Right kidney (tissue), 9 donors: Measurements from ENCODE around the gene NOA1.

Experiments used
- DNase-seq: peaks from one replicate; pipeline ENCODE4 v3.0.0-alpha.2; 2016
- long read RNA-seq, 8 donors: transcript quantifications; one replicate each; lab custom pipeline, GENCODE V29; 2026

Gene NOA1
- long read RNA-seq, donor 1, transcript NOA1-201 (7 exons, 3,415 nt) = major isoform, 15 of 143 reads
- long read RNA-seq, donor 1, partial matches to known transcripts = 128 of 143 reads
- long read RNA-seq, donor 1, other reads (novel, unspliced or antisense) = 0 of 143 reads
- long read RNA-seq, donor 2, transcript NOA1-201 (7 exons, 3,415 nt) = major isoform, 6 of 6 reads
- long read RNA-seq, donor 2, partial matches to known transcripts = 0 of 6 reads
- long read RNA-seq, donor 2, other reads (novel, unspliced or antisense) = 0 of 6 reads
- long read RNA-seq, donor 3, transcript NOA1-201 (7 exons, 3,415 nt) = major isoform, 6 of 6 reads
- long read RNA-seq, donor 3, partial matches to known transcripts = 0 of 6 reads
- long read RNA-seq, donor 3, other reads (novel, unspliced or antisense) = 0 of 6 reads
- long read RNA-seq, donor 4, transcript NOA1-201 (7 exons, 3,415 nt) = major isoform, 12 of 147 reads
- long read RNA-seq, donor 4, partial matches to known transcripts = 135 of 147 reads
- long read RNA-seq, donor 4, other reads (novel, unspliced or antisense) = 0 of 147 reads
- long read RNA-seq, donor 5, transcript NOA1-201 (7 exons, 3,415 nt) = major isoform, 16 of 16 reads
- long read RNA-seq, donor 5, partial matches to known transcripts = 0 of 16 reads
- long read RNA-seq, donor 5, other reads (novel, unspliced or antisense) = 0 of 16 reads
- long read RNA-seq, donor 6, transcript NOA1-201 (7 exons, 3,415 nt) = major isoform, 16 of 67 reads
- long read RNA-seq, donor 6, partial matches to known transcripts = 37 of 67 reads
- long read RNA-seq, donor 6, other reads (novel, unspliced or antisense) = 14 of 67 reads
- long read RNA-seq, donor 7, transcript NOA1-201 (7 exons, 3,415 nt) = major isoform, 17 of 175 reads
- long read RNA-seq, donor 7, partial matches to known transcripts = 158 of 175 reads
- long read RNA-seq, donor 7, other reads (novel, unspliced or antisense) = 0 of 175 reads
- long read RNA-seq, donor 8, transcript NOA1-201 (7 exons, 3,415 nt) = major isoform, 16 of 113 reads
- long read RNA-seq, donor 8, partial matches to known transcripts = 97 of 113 reads
- long read RNA-seq, donor 8, other reads (novel, unspliced or antisense) = 0 of 113 reads

- peak; percentile 93 for DNase-seq
These were observed at the start of gene NOA1 for GRCh38 chr4:56977321-56978012. NOA1 (minus strand) TSS chr4:56977606; CDS start chr4:56977585, 21 bp downstream.

DNA sequence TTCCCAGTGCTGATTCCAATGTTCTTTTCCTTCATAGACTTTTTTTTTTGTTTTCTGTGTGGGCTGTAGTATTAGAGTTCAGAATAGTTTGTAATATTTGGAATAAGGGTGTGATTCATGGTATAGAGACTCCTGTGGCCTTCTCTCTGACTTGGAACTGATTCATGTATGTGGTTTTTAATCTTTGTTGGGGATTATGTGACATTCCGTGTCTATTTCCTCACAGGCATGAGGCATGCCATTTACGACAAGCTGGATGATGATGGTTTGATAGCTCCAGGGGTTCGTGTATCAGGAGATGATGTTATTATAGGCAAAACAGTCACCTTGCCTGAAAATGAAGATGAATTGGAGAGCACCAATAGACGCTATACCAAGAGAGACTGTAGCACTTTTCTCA is 45.7 kb upstream of the NOA1 start:
- DNase-seq = no peak

- DNase-seq = no peak
These were observed 43.2 kb upstream of the NOA1 start for GRCh38 chr4:57020467-57021101.

GRCh38 chr4:57018980-57019379 is 41.6 kb upstream of the NOA1 start:
- no peak for DNase-seq

DNA sequence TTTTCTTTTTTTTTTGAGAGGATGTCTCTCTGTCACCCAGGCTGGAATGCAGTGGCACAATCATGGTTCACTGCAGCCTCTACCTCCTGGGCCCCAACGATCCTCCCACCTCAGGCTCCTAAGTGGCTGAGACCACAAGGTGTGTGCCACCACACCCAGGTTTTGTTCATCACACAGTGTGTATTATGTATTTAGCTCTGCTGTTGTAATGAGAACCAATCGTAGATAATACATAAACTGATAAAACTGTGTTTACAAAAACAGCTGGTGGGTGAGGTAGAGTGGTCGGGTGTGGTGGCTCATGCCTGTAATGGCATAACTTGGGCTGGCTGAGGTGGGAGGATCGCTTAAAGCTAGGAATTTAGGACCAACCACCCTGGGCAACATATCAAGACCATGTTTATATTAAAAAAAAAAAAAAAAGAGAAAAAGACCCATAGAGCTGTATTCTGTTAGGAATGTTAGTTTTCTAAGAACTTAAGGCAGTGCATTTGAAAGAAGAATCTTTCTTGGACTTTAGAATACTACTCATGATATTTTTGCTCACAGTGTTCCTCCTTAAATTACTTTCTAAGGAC is 36.2 kb upstream of the NOA1 start:
- DNase-seq = no peak

GRCh38 chr4:56999751-57000150 is 22.3 kb upstream of the NOA1 start:
- DNase-seq = no peak

DNA sequence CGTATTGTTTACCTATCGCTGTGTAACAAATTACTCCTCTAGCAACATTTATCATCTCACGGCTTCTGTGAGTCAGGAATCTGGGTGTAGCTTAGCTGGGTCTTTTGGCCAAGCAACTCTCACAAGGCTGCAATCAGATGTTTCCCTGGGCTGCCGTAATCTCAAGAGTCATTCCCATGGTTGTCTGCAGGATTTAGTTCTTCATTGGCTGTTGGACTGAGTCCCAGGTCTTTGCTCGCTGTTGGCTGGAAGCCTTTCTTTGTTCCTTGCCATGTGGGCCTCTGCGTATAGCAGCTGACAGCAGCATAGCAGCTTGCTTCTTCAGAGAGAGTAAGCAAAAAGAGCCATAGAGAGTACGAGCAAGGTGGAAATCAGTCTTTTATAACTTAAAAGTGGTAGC is 18.1 kb upstream of the NOA1 start:
- peak; percentile 3 for DNase-seq

- no peak for DNase-seq
These were observed 12.9 kb upstream of the NOA1 start for GRCh38 chr4:56990109-56990905.

GRCh38 chr4:56986952-56987351 is 9.5 kb upstream of the NOA1 start:
- DNase-seq = no peak

GRCh38 chr4:56986192-56986591 is 8.8 kb upstream of the NOA1 start:
- DNase-seq = no peak

DNA sequence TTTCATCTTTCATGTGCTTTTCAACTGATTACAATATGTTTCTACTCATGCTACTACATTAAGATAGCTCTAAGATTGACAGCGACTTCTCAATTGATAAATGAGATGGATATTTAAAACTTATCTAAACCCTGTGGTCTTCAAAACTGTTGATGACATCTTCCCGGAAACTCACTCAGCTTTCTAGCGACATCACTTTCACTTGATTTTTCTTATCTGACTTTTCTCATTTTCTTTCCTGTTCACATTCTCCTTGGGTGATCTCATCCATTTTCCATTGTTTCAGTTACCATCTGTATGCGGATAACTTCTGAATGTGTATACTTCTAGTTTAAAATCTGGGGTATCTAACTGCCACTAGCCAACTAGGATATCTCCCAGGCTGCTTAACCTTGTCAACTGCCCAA is 4.4 kb upstream of the NOA1 start:
- DNase-seq = no peak

DNA sequence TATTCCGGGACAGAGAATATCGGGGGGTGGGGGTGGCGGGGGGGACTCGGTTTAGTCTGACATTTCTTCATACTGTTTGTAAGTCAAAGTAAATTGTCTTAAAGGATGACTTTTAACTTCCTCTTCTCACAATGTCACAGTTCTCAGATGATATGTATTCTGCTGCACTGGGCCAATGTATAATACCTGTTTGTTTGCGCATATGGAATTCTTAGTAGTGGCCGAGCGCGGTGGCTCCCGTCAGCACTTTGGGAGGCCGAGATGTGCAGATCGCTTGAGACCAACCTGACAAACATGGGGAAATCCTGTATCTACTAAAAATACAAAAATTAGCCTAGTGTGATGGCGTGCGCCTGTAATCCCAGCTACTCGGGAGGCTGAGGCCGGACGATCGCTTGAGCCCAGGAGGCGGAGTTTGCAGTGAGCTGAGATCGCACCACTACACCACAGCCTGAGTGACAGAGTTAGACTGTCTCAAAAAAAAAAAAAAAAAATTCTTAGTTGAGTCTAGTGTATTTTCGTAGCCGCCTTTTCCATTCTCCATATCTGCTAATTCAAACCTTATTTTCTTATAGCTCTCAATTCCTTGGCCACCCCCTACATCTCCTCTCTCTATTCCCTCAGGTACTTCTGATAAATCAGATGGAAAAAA is 2.1 kb upstream of the NOA1 start:
- DNase-seq = peak; percentile 37

DNA sequence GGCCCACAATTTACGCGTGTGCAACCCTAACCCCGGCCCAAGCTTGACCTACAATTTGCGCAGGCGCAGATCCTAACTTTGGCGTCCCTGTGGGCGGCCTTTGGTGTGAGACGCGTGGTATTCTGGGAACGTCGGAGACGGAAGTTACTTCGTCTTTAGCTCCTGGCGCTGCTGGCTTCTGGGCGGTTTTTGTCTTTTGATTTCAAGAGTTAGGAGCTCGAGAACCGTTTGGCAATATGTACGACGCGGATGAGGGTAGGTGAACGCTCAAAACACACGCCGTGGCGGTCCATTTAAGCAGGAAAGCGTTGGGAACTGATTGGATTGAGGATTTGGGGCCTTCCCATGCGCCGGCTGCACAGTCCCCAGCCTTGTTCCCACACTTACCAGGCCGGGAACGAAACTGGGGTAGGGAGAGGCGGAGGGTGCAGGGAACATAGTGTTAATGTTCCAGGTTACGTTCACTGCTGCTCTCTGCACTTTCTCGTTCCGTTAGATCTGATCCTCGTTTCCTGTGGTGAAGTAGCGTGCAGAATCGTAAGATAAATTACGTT is 1.4 kb upstream of the NOA1 start, which contains the start of gene POLR2B:
Gene POLR2B, plus strand, starts transcription at position 147 of the 554 bp plus-strand sequence. Its CDS starts 90 bp downstream, at position 237.
- DNase-seq = peak; percentile 84

DNA sequence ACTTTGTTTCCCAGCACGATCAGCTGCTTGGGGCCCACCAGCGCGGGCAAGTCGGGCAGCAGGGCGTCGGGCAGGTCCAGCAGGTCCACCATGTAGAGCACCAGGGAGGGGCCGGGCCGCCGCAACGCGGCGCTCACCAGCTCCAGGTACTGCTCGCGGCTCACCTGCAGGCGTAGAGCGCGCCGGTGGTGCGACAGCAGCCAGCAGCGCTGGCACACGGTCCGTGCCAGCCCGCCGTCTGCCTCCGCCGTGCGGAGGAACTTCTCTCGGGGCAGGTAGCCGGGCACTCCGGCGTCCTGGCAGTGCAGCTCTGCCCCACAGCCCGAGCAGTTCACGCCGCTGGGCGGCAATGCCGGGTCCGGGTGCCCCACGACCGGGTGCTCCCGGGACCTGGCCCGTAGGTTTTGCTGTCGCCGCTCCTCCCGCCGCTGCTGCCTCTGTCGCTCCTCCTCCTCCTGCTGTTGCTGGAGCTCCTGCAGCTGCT is 527 bp downstream of the NOA1 start:
- DNase-seq = no peak

GRCh38 chr4:56976283-56976836 is 1.0 kb downstream of the NOA1 start:
- DNase-seq = no peak

DNA sequence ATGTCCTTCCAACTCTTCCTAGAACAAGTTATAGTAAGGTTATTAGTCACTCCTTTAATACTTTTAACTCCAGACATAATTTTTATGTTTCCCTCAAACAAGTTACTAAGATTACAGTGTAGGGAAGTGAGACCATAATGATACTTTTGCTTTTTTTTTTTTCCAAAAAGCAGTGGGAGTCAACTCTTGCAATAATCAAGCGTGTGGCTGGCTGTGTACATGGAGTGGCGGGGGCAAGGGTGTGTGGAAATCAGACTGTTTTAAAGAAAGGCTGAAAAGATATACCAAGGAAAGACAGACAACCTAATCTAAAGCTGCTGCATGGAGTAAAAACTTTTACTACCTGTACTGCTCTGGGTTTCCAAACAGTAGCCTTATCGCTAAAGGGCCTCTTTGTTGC is 4.1 kb downstream of the NOA1 start:
- DNase-seq = no peak

DNA sequence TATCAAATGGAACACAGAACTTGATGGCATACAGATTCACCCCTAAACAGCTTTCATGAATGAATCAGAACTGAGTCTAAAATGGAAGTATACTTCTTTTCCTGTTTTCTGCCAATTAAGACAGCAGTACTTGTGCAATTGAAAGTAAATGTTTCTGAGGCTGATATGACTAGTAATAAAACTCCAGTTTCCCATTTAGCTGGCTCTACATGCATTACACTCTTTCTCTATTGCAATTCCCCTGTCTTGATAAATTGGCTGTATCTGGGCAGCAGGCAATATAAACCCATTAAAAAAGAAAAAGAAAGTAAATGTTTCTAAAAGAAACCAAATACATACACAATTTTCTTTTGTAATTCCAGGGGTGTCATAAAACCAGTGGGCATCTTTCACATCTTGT is 4.6 kb downstream of the NOA1 start:
- no peak for DNase-seq

- no peak for DNase-seq
These were observed 5.0 kb downstream of the NOA1 start for GRCh38 chr4:56972389-56972788.

- no peak for DNase-seq
These were observed 6.0 kb downstream of the NOA1 start for GRCh38 chr4:56971383-56971782.
